Epithelial cell of proximal tubule (primary cell): Measurements from ENCODE around the gene DAD1. TPM values are rescaled to one million over a fixed set of nuclear protein-coding genes. Genes with fewer than 3 reads are reported as not detected.
"Not testable (repeated sequence)": the region's sequence is repeated elsewhere in the genome, so short reads cannot be mapped to it uniquely, and the experiment has no call there.

Source experiments
- DNase-seq: peaks from one replicate; pipeline ENCODE4 v3.0.0-alpha.2; 2011; ENCODE audit warnings: low read depth
- H3K4me3 ChIP-seq: 2 replicates; pipeline ENCODE4 v1.5.1; 2011; ENCODE audit warnings: low read depth, mild to moderate bottlenecking, low read length
- CTCF ChIP-seq: conservative IDR thresholded peaks from 2 replicates; pipeline ENCODE4 v1.5.1; 2012; ENCODE audit warnings: low read depth, mild to moderate bottlenecking, low read length
- total RNA-seq: library from RNA; depleted of rRNA; stranded (reverse); fragments of >200 nt; gene quantifications from 2 replicates; pipeline ENCODE4 v1.2.3, GENCODE V29; 2015

DAD1 gene
- total RNA-seq, 1 donor from 2014 or later = 389 TPM

DNA sequence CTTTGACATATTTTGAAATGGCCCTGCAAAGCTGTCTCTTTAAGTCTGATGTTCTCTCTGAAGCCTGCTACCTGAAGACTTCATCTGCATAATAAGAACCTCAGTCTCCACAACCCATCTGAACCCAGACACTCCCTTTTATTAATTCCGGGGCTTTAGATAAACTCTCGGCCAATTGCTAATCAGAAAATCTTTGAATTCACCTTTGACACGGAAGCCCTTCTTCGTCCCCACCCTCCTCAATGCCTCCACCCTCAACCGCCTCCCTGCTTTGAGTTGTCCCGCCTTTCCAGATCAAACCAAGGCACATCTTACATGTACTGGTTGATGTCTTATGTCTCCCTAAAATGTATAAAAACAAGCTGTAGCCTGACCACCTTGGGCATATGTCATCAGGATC lies 37.6 kb upstream of the DAD1 start:
- no peak for DNase-seq
- no peak overlapping the region for H3K4me3 ChIP-seq
- TF ChIP-seq CTCF = no peak

GRCh38 chr14:22623047-22623446 lies 34.0 kb upstream of the DAD1 start:
- no peak for TF ChIP-seq CTCF
- H3K4me3 ChIP-seq = no peak overlapping the region
- DNase-seq = no peak

GRCh38 chr14:22622255-22622654 lies 33.2 kb upstream of the DAD1 start:
- no peak for TF ChIP-seq CTCF
- H3K4me3 ChIP-seq = no peak overlapping the region
- no peak for DNase-seq

- not testable (repeated sequence) for H3K4me3 ChIP-seq, DNase-seq
Observed at GRCh38 chr14:22615765-22616164, 26.7 kb upstream of the DAD1 start.

DNA sequence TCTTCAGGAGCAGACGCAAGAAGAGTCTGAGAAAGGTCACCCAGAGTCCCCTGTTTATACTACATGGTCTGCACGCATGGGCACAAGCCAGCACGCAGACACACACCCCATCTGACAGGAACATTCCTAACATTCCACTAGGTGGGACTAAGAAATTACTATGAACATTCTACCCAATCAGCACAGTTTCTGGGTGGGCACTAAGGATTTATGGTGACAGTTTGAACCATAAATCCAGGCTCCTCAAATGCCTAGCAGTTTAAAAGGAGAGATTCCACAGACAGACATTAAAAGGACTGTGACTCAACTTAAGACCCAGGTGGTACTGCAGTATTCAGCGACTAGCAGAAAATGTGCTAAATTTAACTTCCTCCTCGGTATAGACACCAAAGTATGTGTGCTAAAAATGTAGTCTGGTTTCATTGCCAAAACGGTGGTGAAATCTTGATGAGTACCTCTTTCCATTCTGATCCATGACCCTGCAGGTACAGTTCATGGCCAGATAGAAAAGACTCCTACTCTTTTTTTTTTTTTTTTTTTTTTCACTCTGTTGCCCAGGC lies 25.3 kb upstream of the DAD1 start:
- no peak for TF ChIP-seq CTCF
- DNase-seq = peak; percentile 98
- no peak overlapping the region for H3K4me3 ChIP-seq

GRCh38 chr14:22613736-22614239 lies 24.8 kb upstream of the DAD1 start:
- no peak overlapping the region for H3K4me3 ChIP-seq
- no peak for DNase-seq
- TF ChIP-seq CTCF = no peak

- no peak overlapping the region for H3K4me3 ChIP-seq
- TF ChIP-seq CTCF = peak; percentile 36
- no peak for DNase-seq
Observed at GRCh38 chr14:22613106-22613695, 24.2 kb upstream of the DAD1 start.
